B cell (primary cell): ENCODE results near the gene DEDD2.

Source experiments
- CTCF ChIP-seq: fragments of 200-600 bp; IDR thresholded peaks from one replicate; pipeline ENCODE4 v1.8.0; 2022; ENCODE audit warnings: antibody characterized with exemption, mild to moderate bottlenecking
- EZH2 ChIP-seq: IDR thresholded peaks from 2 replicates; pipeline ENCODE4 v1.6.1; 2012; ENCODE audit warnings: borderline replicate concordance, low read depth, mild to moderate bottlenecking, moderate library complexity, low read length; ENCODE audit not compliant: insufficient read depth, poor library complexity, severe bottlenecking

- TF ChIP-seq CTCF (no peak), EZH2 (no peak)
Measured at GRCh38 chr19:42228641-42229040, 11.2 kb upstream of the DEDD2 start.
